ENCODE results near the gene ITFG1. TPM values are rescaled to one million over a fixed set of nuclear protein-coding genes. Genes with fewer than 3 reads are reported as not detected.

Gene ITFG1
- total and polyA plus RNA-seq, 2 of the 8 experiments (the other 6 are each of a cell fraction or from before 2014, with no cell fraction given) = 13.8 to 22.2 TPM

GRCh38 chr16:47260503-47260902 is 200.4 kb downstream of the ITFG1 start:
- Histone ChIP-seq H3K23me2 (ENCODE audit: low read depth, low read length) (no peaks in the 10 kb centered on the region), H2AK5ac (ENCODE audit: low read depth, low read length) (no peak overlapping the region), H2BK5ac (ENCODE audit: low read depth, low read length) (no peak overlapping the region), H2BK15ac (ENCODE audit: low read length) (no peak overlapping the region), H3K27ac (ENCODE audit: low read depth, low read length) (no peak overlapping the region), H3K9ac (replicated peaks in 1 of 4; ENCODE audit: extremely low read depth in 1 of 4, low read depth in 3 of 4, low read length in 3 of 4) (no peak overlapping the region), H2BK120ac (replicated peaks; ENCODE audit: low read depth, low read length) (no peak overlapping the region), H4K91ac (replicated peaks; ENCODE audit: insufficient read length, low read length) (no peak overlapping the region), H3K18ac (ENCODE audit: extremely low read depth, low read length) (no peak overlapping the region), H4K5ac (ENCODE audit: insufficient read length, low read depth, low read length) (no peak overlapping the region), H2BK20ac (ENCODE audit: low read length) (no peak overlapping the region), H4K8ac (ENCODE audit: extremely low read depth, insufficient read depth, low read length) (no peak overlapping the region), H3K23ac (ENCODE audit: insufficient read length) (no peak overlapping the region), H3K56ac (replicated peaks; ENCODE audit: insufficient read length, low read depth, low read length) (no peak overlapping the region), H2AFZ (ENCODE audit: low read length) (no peak overlapping the region), H3K4me1 (replicated peaks in 1 of 4; ENCODE audit: control insufficient read depth in 3 of 4, insufficient read depth in 4 of 4, low read length in 3 of 4) (no peaks in the 10 kb centered on the region), H3K36me3 (ENCODE audit: control insufficient read depth in 2 of 4, insufficient read depth in 4 of 4, low read length in 3 of 4) (no peaks in the 10 kb centered on the region), H3K79me1 (ENCODE audit: low read depth, low read length) (no peaks in the 10 kb centered on the region), H3K4me2 (ENCODE audit: insufficient read depth in 1 of 2, low read depth in 2 of 2, low read length in 2 of 2) (no peak overlapping the region), H3K9me3 (ENCODE audit: insufficient read depth in 2 of 2, low read depth in 1 of 2, low read length in 1 of 2) (no peaks in the 10 kb centered on the region), H3K27me3 (replicated peaks in 1 of 4; ENCODE audit: control insufficient read depth in 3 of 4, extremely low read depth in 1 of 4, insufficient read depth in 3 of 4, low read length in 3 of 4) (no peaks in the 10 kb centered on the region), H2BK12ac (ENCODE audit: low read depth, low read length) (no peak overlapping the region), H3K79me2 (ENCODE audit: control insufficient read depth in 1 of 2, insufficient read depth in 2 of 2, low read length in 2 of 2) (no peaks in the 10 kb centered on the region), H3K14ac (ENCODE audit: insufficient read length) (no peak overlapping the region), H3K4ac (replicated peaks; ENCODE audit: insufficient read length, low read depth, low read length) (no peak overlapping the region), H4K20me1 (replicated peaks in 1 of 2; ENCODE audit: control insufficient read depth in 1 of 2, insufficient read depth in 2 of 2, low read length in 2 of 2) (no peaks in the 10 kb centered on the region), H3K4me3 (ENCODE audit: extremely low read depth in 1 of 4, insufficient read depth in 2 of 4, low read depth in 3 of 4, low read length in 4 of 4) (no peak overlapping the region)
- ChIA-PET CTCF (ENCODE audit: partially characterized antibody) (interaction anchor here (1.0 to 2.0 kb wide), 5 partner anchors 11 to 905 kb away, joined by 3 to 9 read pairs (median 3); no protein-coding TSS in a partner anchor), POLR2A (ENCODE audit: partially characterized antibody) (no interaction called here)
- DNase-seq (ENCODE audit: low read depth in 1 of 2, low spot score in 2 of 2) = no peak
- 95% methylated on average over 11 of the region's 11 CpGs; no CpG with 5 or more reads in 1 of the 2 experiments for WGBS, 2 experiments (ENCODE audit: extremely low coverage in 1 of 2, insufficient coverage in 1 of 2, insufficient read length in 1 of 2, insufficient replicate concordance in 2 of 2, low coverage in 1 of 2, low lambda C conversion rate in 2 of 2, missing lambda C conversion rate in 1 of 2)
- FAIRE-seq = no peak
- TF ChIP-seq SIX5 (IDR thresholded peaks at IDR 0.05; ENCODE audit: low read depth, low read length) (no peak), TCF12 (IDR thresholded peaks at IDR 0.05; ENCODE audit: low read depth, low read length) (no peak), CREB1 (IDR thresholded peaks at IDR 0.05) (no peak), SIN3A (conservative IDR thresholded peaks at IDR 0.05 in 1 of 2, IDR thresholded peaks at IDR 0.05 in 1 of 2; ENCODE audit: low read depth in 1 of 2, low read length in 2 of 2) (no peak), GTF2F1 (IDR thresholded peaks at IDR 0.05; ENCODE audit: borderline replicate concordance, low read depth, low read length) (no peak), CEBPB (IDR thresholded peaks at IDR 0.05; ENCODE audit: low read depth, low read length) (no peak), POLR2A (IDR thresholded peaks at IDR 0.05; ENCODE audit: control extremely low read depth in 1 of 2, low read depth in 2 of 2, low read length in 2 of 2) (no peak), FOSL1 (IDR thresholded peaks at IDR 0.05; ENCODE audit: insufficient read depth, low read depth, low read length) (no peak), POLR2AphosphoS5 (IDR thresholded peaks at IDR 0.05; ENCODE audit: low read depth, low read length) (no peak), CBX8 (IDR thresholded peaks at IDR 0.05; ENCODE audit: borderline replicate concordance, low read depth, low read length) (no peak), TEAD4 (IDR thresholded peaks at IDR 0.05; ENCODE audit: low read depth, low read length) (no peak), RAD21 (IDR thresholded peaks at IDR 0.05 in 1 of 2, conservative IDR thresholded peaks at IDR 0.05 in 1 of 2; ENCODE audit: low read depth in 2 of 2, low read length in 2 of 2) (no peak), TAF1 (IDR thresholded peaks at IDR 0.05; ENCODE audit: low read depth, low read length) (no peak), CHD1 (IDR thresholded peaks at IDR 0.05; ENCODE audit: low read depth, low read length) (no peak), RXRA (IDR thresholded peaks at IDR 0.05; ENCODE audit: insufficient read depth, low read depth, low read length) (no peak)
- TF ChIP-seq, protein P1, sequence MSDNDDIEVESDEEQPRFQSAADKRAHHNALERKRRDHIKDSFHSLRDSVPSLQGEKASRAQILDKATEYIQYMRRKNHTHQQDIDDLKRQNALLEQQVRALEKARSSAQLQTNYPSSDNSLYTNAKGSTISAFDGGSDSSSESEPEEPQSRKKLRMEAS (IDR thresholded peaks at IDR 0.05) = no peak

Measured in H1 (cell line).